Right lobe of liver (tissue), 6 donors: Measurements from ENCODE around the gene RAD54L2. TPM values are rescaled to one million over a fixed set of nuclear protein-coding genes. Genes with fewer than 3 reads are reported as not detected.
"Not testable (repeated sequence)": the region's sequence is repeated elsewhere in the genome, so short reads cannot be mapped to it uniquely, and the experiment has no call there.

ENCODE experiments used
- ATAC-seq, 4 donors: fragments of 200-7000 bp; cut with Tn5 transposase; one replicate each; pipeline ENCODE4 v1.9.1; 2020; ENCODE audit warnings: mild to moderate bottlenecking in 4 of 4, moderate library complexity in 4 of 4
- DNase-seq, 3 donors: peaks; one replicate each; pipeline ENCODE4 v3.0.0-alpha.2; 2020
- H3K27ac ChIP-seq, 3 donors: fragments of 200-600 bp; one replicate each; pipeline ENCODE4 v1.8.0; 2022
- H3K27me3 ChIP-seq, 2 donors: fragments of 200-600 bp; one replicate each; pipeline ENCODE4 v1.8.0; 2022
- H3K36me3 ChIP-seq, 4 donors: fragments of 200-600 bp; sonication (generic) in 1 of 4; one replicate each; pipeline versions ENCODE4 v1.5.1 to v1.8.0; 2017 to 2022; ENCODE audit warnings: control low read depth in 1 of 4
- H3K4me1 ChIP-seq, 4 donors: fragments of 200-600 bp; sonication (generic) in 1 of 4; one replicate each; pipeline versions ENCODE4 v1.5.1 to v1.8.0; 2017 to 2022; ENCODE audit warnings: control low read depth in 1 of 4
- H3K4me3 ChIP-seq, 3 donors: fragments of 200-600 bp; one replicate each; pipeline ENCODE4 v1.8.0; 2022
- H3K9me3 ChIP-seq, 4 donors: fragments of 200-600 bp; sonication (generic) in 1 of 4; one replicate each; pipeline versions ENCODE4 v1.5.1 to v1.8.0; 2017 to 2022; ENCODE audit warnings: control low read depth in 1 of 4
- POLR2A ChIP-seq: fragments of 450-650 bp; IDR thresholded peaks from one replicate; pipeline ENCODE4 v1.6.1; 2017; ENCODE audit warnings: antibody characterized with exemption, mild to moderate bottlenecking
- WGBS: methylation state at CpG from one replicate; pipeline ENCODE4 v1.1.6; 2018; ENCODE audit warnings: low coverage, low lambda C conversion rate; ENCODE audit not compliant: insufficient coverage; ENCODE audit errors: missing lambda C conversion rate; 5-methylcytosine and 5-hydroxymethylcytosine counted together
- intact Hi-C, 2 donors: fragments of 100-400 bp; cut with DNase I; formaldehyde crosslinking; loops; one replicate each; pipeline versions ENCODE4 v1.11.2 to v1.14.1; 2022
- total RNA-seq, 6 experiments: library from RNA; depleted of rRNA in 2 of 6; stranded (reverse); fragments of >200 nt in 2 of 6; fragmentation: NEBNext Ultra II Directional in 3 of 6; extraction: Animal tissue kit (Norgen Biotek cat#: 25700) in 3 of 6; gene quantifications; one replicate each; pipeline versions ENCODE4 v1.1.0 to v1.2.4, GENCODE V29; 2016 to 2023
- TF ChIP-seq, protein P1 (sequence below), 4 donors: fragments of 200-600 bp in 3 of 4; fragments of 450-650 bp in 1 of 4; IDR thresholded peaks; one replicate each; pipeline versions ENCODE4 v1.5.1 to v1.8.0; 2016 to 2022; ENCODE audit warnings: antibody characterized with exemption in 4 of 4, mild to moderate bottlenecking in 2 of 4
- donor health status: DM: no; HTN: yes; CAD: no.
- donor health status: DM: no; HTN: no; CAD: no.
- donor health status: DM: no; HTN: no; CAD: no.
- donor health status: DM: no; HTN: yes; CAD: no.
- donor health status: DM: no; HTN: yes; CAD: no.

Gene RAD54L2
- total RNA-seq, 6 experiments from 2014 or later, result 8.0 to 21.1 (median 13.7) TPM

DNA sequence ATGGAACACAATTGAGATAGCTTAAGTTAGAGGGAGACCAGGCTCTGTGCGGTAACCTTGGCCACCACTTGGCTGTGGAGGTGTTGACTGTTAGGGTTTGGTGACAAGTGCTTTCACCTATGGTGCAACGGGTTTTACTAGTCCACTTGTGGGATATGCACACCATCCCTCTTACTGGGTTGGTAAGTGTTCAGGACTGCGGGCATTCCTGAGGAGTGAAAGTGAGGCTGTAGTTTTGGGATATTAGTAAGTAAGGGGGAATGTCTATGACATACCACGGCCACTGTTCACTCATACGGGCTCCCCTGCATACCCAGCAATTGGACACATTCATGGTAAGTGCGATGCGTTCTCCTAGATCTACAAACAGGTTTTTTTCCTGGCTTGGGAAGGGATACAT, 8.0 kb upstream of the RAD54L2 start:
- H3K4me3 ChIP-seq, result no peak overlapping the region
- intact Hi-C loops, result no loop called here
- WGBS, result 80% methylated on average over 3 of the region's 7 CpGs
- no peaks in the 10 kb centered on the region for H3K36me3 ChIP-seq
- H3K27me3 ChIP-seq, result no peaks in the 10 kb centered on the region
- no peaks in the 10 kb centered on the region for H3K4me1 ChIP-seq
- ATAC-seq, result no peak
- TF ChIP-seq, protein P1, sequence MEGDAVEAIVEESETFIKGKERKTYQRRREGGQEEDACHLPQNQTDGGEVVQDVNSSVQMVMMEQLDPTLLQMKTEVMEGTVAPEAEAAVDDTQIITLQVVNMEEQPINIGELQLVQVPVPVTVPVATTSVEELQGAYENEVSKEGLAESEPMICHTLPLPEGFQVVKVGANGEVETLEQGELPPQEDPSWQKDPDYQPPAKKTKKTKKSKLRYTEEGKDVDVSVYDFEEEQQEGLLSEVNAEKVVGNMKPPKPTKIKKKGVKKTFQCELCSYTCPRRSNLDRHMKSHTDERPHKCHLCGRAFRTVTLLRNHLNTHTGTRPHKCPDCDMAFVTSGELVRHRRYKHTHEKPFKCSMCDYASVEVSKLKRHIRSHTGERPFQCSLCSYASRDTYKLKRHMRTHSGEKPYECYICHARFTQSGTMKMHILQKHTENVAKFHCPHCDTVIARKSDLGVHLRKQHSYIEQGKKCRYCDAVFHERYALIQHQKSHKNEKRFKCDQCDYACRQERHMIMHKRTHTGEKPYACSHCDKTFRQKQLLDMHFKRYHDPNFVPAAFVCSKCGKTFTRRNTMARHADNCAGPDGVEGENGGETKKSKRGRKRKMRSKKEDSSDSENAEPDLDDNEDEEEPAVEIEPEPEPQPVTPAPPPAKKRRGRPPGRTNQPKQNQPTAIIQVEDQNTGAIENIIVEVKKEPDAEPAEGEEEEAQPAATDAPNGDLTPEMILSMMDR (IDR thresholded peaks at IDR 0.05), result no peak
- TF ChIP-seq POLR2A, result no peak
- no peak overlapping the region for H3K27ac ChIP-seq
- H3K9me3 ChIP-seq, result no peaks in the 10 kb centered on the region
- DNase-seq, result no peak

DNA sequence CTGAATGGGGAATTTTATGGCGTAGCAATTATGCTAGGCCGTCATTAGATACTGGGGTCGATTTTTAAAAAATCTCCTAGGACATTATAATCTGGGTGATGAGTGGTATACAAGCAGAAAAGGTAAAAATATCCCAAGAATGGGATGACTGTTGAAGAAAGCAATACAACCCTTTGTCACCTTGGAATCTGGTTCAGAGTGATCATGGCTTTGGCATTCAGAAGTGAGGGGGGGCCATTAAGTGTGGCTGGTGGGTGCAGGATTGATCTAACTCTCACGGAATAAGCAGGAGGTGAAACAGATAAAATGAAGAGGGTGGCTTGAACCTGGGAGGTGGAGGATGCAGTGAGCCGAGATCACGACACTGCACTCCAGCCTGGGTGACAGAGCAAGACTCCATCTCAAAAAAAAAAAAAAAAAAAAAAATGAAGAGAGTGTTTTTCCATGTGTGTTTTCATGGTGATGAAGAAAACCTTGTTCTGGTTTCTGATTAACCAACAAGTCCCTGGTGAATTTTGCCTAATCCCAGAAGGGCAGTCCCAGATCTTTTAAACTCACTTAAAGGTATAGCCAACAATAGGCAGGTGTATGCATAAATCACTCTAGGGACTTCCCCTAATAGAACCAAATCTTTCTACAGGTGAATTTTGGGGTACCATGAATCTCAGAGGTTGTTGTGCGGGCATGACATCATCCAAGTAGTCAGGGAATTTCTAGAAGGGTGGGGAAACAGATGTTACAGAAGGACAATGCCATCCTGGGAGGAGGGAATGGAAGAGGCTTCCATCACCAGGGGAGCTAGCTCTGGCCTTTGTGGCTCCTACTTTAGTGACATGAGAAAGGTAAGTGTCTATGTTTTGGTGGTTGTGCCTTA, 3.1 kb upstream of the RAD54L2 start:
- Histone ChIP-seq H3K27me3 (no peaks in the 10 kb centered on the region), H3K4me1 (peaks cover 0 to 17% (median 0%) of the 10 kb centered on the region in 4 donors), H3K4me3 (no peak overlapping the region), H3K9me3 (no peaks in the 10 kb centered on the region), H3K27ac (no peak overlapping the region), H3K36me3 (no peaks in the 10 kb centered on the region)
- TF ChIP-seq, protein P1 (IDR thresholded peaks at IDR 0.05), result no peak
- no peak for TF ChIP-seq POLR2A
- ATAC-seq (no peak), DNase-seq (no peak)
- WGBS, result 68% methylated on average over 5 of the region's 7 CpGs
- intact Hi-C loops, result no loop called here

DNA sequence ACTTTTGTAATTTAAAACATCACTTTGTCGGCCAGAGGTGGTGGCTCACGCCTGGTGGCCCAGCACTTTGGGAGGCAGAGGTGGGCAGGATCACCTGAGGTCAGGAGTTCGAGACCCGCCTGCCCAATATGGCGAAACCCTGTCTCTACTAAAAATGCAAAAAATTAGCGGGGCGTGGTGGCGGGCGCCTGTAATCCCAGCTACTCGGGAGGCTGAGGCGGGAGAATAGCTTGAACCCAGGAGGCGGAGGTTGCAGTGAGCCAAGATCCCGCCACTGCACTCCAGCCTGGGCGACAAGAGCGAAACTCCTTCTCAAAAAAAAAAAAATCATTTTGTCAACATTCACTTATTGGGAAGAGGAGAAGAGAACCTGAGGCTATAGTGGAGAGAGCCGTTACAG, 888 bp upstream of the RAD54L2 start:
- H3K27me3 ChIP-seq, intact Hi-C loops, DNase-seq, ATAC-seq, H3K36me3 ChIP-seq, H3K9me3 ChIP-seq: not testable (repeated sequence)
- 87% methylated on average over 13 of the region's 16 CpGs for WGBS
- Histone ChIP-seq H3K4me1 (peaks cover 0 to 21% (median 0%) of the 10 kb centered on the region in 4 donors), H3K27ac (peak overlapping the region in 1 of 3 donors; percentile 86), H3K4me3 (peak overlapping the region; percentile 95 to 97 (median 97))

DNA sequence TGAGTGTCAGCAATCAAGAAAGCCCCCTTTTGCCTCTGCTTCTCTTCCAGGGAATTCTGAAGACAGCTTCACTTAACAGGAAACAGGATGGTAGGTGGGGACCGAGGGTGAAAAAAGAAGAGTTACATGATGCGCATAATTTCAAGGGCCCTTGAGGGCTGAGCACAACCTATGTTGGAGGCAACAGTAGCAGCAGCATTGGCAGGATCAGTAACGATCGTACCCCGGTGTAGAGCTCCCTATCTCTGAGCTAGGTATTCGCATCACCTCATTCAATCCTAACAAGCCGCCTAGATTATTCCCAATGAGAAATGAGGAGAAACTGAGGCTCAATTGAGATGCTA, 432 bp upstream of the RAD54L2 start:
- WGBS, result 8% methylated on average over 7 of the region's 7 CpGs
- DNase-seq (no peak), ATAC-seq (peak in 1 of 4 donors; percentile 2)
- H3K4me1 ChIP-seq, result peaks cover 0 to 25% (median 3%) of the 10 kb centered on the region in 4 donors
- intact Hi-C loops, result no loop called here
- TF ChIP-seq, protein P1 (IDR thresholded peaks at IDR 0.05), result no peak
- no peak for TF ChIP-seq POLR2A
- H3K4me3 ChIP-seq, result peak overlapping the region; percentile 95 to 97 (median 97)
- peak overlapping the region; percentile 84 to 87 (median 86) for H3K27ac ChIP-seq
- H3K27me3 ChIP-seq, result no peaks in the 10 kb centered on the region
- H3K9me3 ChIP-seq, result no peaks in the 10 kb centered on the region
- H3K36me3 ChIP-seq, result no peaks in the 10 kb centered on the region

DNA sequence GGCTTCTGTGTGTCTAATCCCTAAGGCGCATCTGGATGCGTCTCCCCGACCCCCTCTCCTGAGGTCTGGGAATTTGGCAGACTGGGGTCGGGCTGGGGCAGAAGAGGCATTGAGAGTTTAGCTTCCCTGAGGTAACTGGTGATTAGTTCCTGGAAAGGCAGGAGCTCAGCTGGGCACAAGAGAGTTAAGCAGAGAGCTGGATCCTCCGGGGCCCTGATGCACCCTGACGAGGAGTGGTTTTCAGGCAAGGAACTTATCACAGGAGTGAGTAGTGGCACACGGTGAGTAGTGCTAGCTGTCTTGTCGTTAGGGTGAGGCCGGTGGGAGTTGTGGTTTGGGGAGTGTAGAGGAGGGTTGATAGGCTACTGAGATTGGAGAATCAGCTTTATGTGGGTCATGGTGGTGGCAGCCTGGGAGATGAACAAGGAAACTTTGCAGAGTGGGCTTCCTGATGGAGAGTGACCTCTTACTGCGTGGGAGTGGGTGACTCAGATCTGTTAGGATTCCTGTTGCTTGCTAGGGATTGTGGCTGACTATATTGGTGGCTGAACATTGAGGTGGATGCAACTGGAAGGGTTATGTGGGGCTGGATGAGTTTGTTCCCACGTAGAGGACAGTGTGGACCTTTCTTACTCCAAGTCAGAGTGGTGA, 897 bp downstream of the RAD54L2 start:
- DNase-seq (peak in 2 of 3 donors; percentile 24 to 46), ATAC-seq (peak; percentile 16 to 33 (median 24))
- Histone ChIP-seq H3K36me3 (no peaks in the 10 kb centered on the region), H3K27me3 (no peaks in the 10 kb centered on the region), H3K27ac (peak overlapping the region; percentile 84 to 87 (median 86)), H3K4me1 (peaks cover 0 to 38% (median 10%) of the 10 kb centered on the region in 4 donors), H3K9me3 (no peaks in the 10 kb centered on the region), H3K4me3 (peak overlapping the region; percentile 95 to 97 (median 97))
- TF ChIP-seq, protein P1 (IDR thresholded peaks at IDR 0.05), result no peak
- no peak for TF ChIP-seq POLR2A
- intact Hi-C loops, result no loop called here
- 1% methylated on average over 10 of the region's 11 CpGs for WGBS

DNA sequence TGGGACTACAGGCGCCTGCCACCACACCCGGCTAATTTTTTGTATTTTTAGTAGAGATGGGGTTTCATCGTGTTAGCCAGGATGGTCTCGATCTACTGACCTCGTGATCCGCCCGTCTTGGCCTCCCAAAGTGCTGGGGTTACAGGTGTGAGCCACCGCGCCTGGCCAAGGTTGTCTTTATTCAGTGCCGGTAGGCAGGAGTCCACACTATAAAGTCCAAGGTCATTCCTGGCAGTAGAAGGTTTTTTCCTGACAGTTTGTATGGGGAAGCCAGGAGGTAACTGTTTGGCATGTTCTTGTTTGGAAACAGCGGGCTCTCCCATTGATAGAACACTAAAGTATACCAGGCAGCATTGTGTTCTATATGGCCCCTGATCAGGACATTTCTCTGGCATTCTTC, 4.1 kb downstream of the RAD54L2 start:
- 35% methylated on average over 9 of the region's 11 CpGs for WGBS
- H3K36me3 ChIP-seq, H3K27me3 ChIP-seq, H3K4me3 ChIP-seq, intact Hi-C loops, H3K9me3 ChIP-seq: not testable (repeated sequence)
- Histone ChIP-seq H3K4me1 (peaks cover 0 to 46% (median 10%) of the 10 kb centered on the region in 4 donors), H3K27ac (peak overlapping the region in 2 of 3 donors; percentile 57 to 60)
- DNase-seq (peak; percentile 55 to 77 (median 66)), ATAC-seq (peak; percentile 65 to 75 (median 70))
